HL-60/S4 treated with retinoic acid at 250 ng/mL for 4 days and 3 days (cell line): Measurements from ENCODE around the gene NCLN.
"Not testable (repeated sequence)": the region's sequence is repeated elsewhere in the genome, so short reads cannot be mapped to it uniquely, and the experiment has no call there.

ENCODE experiments used
- in situ Hi-C: fragments of 300-500 bp; cut with MboI; formaldehyde crosslinking; loops from 2 replicates; pipeline ENCODE4 v1.7.0; 2022; ENCODE audit warnings: low sequenced_read_pairs

NCLN gene

DNA sequence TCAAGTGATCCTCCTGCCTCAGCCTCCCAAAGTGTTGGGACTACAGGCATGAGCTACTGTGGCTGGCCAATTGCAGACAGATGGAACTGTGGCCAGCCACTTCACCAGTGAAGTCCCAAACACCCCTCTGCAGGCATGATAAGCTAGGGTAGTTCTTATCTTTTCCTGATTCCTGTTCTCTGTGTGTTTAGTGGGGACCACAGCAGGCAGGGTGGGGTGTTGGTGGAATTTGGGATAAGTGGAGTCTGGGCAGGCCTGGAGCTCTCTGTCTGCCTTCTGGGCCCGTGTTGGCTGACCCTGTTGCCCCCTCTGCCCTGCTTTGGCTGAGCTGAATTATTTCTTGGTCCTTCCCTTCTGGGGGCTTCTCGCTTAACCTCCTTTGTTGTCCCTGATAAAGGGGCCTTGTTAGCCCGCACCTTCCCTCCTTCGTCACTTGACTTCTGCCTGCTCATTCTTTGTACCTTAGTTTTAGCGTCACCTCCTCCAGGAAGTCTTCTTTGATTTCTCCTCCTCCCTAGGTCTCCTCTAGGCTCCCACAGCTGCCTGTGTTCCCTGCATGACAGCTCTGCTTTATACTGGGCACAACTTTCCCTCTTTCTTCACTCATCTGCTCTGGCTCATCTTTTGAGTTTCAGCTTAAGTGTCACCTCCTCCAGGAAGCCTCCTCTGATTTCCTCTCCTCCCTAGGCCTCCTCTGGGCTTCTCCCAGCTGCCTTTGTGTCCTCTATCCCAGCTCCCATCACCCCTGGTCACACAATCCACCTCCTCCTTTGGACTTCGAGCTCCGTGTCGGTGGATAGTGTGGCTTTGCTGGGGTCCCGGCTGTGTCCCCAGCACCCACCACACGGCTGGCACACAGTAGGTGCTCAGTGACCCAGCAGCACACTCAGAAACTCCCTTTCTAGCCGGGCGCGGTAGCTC is 1.7 kb upstream of the NCLN start:
- in situ Hi-C loops, result no loop called here

DNA sequence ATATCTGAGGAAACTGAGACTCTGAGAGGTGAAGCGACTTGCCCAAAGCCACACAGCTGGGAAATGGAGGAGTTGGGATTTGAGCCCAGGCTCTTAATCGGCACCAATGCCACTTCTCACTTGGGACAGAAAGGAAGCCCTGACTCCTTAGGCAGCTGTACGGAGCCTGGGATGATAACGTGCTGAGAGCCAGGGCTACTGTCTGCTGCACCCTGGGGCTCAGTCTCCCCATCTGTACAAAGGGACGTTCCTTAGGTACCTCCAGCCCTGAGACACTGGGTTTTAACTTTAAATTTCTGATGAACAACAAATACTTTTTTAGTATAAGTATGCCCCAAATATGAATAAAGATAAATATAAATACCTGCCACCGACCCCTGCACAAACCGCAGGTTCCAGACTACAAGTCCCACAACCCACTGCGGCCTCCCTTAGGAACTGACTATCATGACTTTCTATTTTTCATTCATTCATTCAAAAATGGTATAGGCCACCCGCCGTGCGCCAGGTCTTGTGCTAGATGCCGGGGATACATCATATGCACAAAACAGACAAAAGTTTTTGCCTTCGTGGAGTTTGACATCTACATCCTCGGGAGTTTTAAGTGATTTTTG is 776 bp upstream of the NCLN start:
- in situ Hi-C loops, result no loop called here

GRCh38 chr19:3186160-3186688 is 494 bp downstream of the NCLN start:
- in situ Hi-C loops, result no loop called here

DNA sequence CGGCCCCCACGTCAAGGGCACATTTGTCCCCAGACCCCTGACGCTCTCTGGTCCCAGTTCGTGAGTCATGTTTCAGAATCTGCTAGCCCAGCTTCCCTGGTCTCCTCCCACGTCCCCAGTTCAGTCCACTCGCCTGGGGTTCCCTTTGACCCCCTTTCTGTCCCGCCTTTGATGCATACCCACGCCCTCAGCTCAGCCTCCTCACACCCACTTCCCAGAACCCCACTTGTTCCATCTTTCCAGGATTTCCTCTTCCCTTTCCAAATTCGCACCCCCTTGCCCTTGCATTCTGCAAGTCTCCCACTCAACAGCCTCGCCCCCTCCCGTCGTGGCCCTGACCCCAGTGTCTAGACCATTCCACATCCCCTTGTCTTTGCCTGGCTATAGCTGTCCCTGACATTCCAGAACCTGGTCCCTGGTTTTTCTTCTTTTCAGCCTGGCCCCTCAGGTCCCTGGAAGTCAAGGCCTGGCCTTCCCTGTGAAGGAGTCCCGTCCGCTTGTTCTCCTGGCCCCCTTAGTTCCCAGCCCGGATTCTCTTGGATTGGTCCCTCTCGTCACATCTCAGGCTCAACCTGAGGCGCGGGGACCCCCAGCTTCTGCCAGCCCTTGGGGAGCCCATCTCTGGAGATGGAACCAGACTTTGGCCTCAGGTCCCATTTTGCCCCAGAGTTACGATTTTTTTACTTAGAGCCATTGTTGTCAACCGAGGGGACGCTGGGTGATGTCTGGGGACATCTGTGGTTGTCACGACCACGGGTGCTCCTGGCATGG is 1.3 kb downstream of the NCLN start:
- in situ Hi-C loops, result no loop called here

- in situ Hi-C loops, result no loop called here
Measured at GRCh38 chr19:3187662-3188511, 2.2 kb downstream of the NCLN start.

DNA sequence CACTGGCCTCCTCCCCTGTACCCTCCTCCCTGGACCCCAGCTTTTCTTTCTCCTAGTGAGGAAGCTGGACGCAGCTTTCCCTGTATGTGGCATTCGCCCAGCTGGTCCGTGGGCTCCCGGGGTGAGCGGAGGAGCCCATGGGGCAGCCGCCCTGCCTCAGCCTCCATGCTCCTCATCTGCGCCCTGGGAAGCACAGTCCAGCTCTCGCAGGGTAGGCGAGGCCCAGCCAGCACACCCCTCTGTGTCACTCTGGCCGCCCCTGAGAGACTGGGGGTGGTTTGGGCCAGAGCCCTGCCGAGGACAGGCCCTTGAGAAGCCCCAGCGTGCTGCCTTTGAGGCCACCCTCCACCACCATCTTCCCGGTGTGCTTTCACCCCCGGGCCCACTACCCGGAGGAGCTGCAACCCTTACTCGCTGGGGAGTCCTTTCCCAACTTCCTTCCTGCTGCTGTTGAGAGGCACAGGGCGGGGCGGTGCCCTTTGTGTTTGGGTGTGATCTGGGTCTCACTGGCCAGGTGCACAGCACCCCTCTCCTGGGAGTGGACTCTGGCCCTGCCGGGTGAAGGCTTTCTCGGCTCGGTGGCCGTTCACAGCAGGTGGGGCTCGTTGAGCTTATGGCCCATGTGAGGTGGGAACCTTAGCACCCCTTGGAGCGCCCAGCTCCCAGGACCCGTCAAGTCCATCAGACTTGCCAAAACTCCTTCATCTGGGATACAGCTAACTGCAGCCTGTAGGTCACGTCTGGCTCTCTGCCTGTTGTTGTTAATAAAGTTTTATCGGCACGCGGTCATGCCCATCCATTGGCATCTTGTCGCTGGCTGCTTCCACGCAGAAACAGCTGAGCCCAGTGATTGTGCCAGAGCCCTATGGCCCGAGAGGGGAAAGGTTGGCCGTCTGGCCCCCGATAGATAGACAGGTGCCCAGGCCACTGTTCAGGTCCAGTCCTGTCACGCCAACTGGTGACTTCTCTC is 3.2 kb downstream of the NCLN start:
- in situ Hi-C loops, result no loop called here

DNA sequence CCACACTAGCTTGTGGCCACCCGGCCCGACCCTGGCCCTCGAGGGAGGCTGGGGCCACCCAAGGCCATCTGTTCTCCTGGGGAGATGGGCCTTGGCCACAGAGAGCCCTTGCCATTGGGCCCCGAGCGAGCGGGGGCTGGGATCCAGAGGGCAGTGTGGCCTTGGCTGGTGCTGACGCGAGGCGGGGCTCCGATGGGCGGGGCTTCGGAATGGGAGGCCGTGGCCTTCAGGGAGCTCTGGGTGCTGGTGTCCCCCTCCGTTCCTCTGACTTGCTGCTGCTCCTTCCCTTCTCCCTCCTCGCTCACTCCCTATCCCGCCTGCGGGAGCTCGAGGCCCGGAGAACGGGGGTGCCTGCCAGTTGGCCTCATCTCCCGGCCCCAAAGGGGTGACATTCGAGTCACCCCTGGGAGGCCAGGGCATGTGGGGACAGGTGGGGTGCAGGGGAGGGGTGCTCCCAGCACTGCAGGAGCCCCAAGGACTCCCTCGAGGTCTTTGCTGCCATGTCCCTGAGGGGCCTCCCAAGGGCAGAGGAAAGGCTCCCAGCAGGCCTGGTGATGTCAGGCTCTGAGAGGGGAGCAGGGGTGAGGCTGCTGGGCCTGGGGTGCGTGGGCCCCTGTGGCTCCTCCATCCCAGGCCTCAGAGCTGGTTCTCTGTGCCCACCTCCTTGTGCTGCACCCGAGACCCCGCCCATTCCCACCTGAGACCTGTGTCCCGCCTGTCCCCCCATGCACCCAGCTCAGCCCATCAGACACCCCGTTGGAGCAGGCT is 4.2 kb downstream of the NCLN start:
- in situ Hi-C loops, result no loop called here

DNA sequence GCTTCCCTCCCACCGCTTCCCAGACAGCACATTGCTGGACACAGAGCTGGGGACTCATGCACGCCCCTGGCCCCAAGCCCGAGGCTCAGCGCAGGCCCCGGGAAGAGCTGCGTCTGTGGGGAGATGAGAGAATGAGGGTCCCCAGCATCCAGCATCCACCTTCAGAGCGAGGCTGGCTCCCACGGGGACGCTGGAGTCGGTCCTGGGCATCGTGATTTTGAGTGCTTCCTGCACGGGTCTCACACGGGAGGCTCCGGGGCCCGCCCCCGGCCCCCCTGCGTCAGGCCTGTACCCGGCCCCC is 4.7 kb downstream of the NCLN start:
- in situ Hi-C loops, result no loop called here

- in situ Hi-C loops, result no loop called here
Measured at GRCh38 chr19:3190921-3191805, 5.4 kb downstream of the NCLN start.

DNA sequence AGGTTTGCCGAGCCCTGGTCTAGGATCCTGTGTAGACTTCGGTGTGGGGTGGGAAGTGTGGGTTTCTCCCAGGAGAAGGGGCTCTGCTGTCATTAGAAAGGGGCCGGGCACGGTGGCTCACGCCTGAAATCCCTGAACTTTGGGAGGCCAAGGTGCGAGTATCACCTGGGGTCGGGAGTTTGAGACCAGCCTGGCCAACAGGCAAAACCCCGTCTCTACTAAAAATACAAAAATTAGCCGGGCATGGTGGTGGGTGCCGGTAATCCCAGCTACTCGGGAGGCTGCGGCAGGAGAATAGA is 6.0 kb downstream of the NCLN start:
- in situ Hi-C loops, result not testable (repeated sequence)

- in situ Hi-C loops, result no loop called here
Measured at GRCh38 chr19:3192228-3192635, 6.5 kb downstream of the NCLN start.

GRCh38 chr19:3192684-3193083 is 7.0 kb downstream of the NCLN start:
- in situ Hi-C loops, result no loop called here

- in situ Hi-C loops, result no loop called here
Measured at GRCh38 chr19:3193256-3194105, 7.8 kb downstream of the NCLN start.

- in situ Hi-C loops, result no loop called here
Measured at GRCh38 chr19:3194106-3195087, 8.7 kb downstream of the NCLN start.

DNA sequence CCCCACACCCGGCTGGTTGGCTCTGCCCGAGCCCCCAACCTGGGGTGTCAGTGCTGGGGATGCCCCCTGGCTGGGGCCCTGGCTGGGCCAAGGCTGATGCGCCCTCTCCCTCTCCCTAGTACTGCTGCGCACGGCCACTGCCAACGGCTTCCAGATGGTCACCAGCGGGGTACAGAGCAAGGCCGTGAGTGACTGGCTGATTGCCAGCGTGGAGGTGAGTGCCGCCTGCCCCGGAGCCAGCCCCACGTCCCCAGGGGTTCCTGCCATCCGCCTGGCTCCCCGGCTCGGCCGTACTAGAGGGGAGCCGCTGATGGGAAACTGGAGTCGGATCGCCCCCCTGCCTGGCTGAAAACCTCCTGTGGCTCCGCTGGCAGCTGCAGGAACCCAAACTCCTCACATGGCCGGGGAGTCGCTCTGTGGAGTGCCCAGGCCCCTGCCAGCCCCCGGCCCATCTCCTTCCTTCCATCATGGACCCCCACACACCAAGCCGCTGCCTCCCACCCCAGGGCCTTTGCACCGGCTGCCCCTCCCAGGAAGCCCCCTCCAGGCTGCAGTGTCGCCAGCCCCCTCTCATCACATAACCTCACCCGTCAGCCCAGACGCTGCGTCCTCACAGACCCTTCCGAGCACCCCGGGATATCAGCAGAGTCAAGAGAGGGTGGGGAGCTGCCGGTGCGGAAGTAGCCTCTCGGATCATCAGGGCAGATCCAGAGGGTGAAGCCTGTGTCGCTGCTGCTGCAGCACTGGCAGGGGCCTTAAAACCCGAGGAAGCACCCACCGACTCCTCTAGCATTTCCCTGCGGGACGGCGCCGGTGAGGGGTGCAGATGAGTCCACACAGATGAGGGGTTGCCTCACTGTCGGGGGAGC is 10.6 kb downstream of the NCLN start:
- in situ Hi-C loops, result no loop called here
